Stomach (tissue), 4 donors: ENCODE data around the gene LRMDA.

Experiments
- EP300 ChIP-seq: sonication (generic); formaldehyde crosslinking; IDR thresholded peaks from one replicate; pipeline ENCODE4 v1.6.1; 2017; ENCODE audit warnings: antibody characterized with exemption
- POLR2A ChIP-seq, 4 donors: fragments of 450-650 bp; IDR thresholded peaks; one replicate each; pipeline ENCODE4 v1.6.1; 2016; ENCODE audit warnings: antibody characterized with exemption in 4 of 4, control low read depth in 2 of 4, mild to moderate bottlenecking in 1 of 4, moderate library complexity in 1 of 4
- TF ChIP-seq, protein P1 (sequence below), 7 experiments: fragments of 450-650 bp in 4 of 7; fragments of 200-600 bp in 3 of 7; sonication (generic) in 3 of 7; IDR thresholded peaks; one replicate each; pipeline ENCODE4 v1.5.1; 2016 to 2019; ENCODE audit warnings: antibody characterized with exemption in 7 of 7, control low read depth in 2 of 7, mild to moderate bottlenecking in 1 of 7

DNA sequence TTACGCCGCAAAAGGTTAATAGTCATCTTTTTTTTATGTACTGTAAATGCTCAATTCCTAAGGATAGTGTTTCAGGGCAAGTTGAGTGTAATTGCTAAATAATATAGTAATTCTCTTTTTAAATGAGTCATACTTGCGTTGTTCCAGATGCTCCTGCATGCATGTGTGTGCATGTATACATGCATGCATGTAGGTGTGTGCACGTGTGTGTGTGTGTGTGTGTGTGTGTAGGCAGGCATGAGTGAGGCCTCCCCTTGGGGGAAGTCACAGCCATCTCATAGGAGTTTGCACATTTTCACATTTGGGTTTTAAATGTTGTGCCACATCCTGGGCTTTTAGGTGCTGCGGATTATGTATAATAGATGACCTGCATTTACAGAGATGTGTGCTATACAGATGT lies 1110.4 kb downstream of the LRMDA start:
- TF ChIP-seq, protein P1, sequence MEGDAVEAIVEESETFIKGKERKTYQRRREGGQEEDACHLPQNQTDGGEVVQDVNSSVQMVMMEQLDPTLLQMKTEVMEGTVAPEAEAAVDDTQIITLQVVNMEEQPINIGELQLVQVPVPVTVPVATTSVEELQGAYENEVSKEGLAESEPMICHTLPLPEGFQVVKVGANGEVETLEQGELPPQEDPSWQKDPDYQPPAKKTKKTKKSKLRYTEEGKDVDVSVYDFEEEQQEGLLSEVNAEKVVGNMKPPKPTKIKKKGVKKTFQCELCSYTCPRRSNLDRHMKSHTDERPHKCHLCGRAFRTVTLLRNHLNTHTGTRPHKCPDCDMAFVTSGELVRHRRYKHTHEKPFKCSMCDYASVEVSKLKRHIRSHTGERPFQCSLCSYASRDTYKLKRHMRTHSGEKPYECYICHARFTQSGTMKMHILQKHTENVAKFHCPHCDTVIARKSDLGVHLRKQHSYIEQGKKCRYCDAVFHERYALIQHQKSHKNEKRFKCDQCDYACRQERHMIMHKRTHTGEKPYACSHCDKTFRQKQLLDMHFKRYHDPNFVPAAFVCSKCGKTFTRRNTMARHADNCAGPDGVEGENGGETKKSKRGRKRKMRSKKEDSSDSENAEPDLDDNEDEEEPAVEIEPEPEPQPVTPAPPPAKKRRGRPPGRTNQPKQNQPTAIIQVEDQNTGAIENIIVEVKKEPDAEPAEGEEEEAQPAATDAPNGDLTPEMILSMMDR (IDR thresholded peaks at IDR 0.05), result no peak
- no peak for TF ChIP-seq POLR2A (IDR thresholded peaks at IDR 0.05)
- no peak for TF ChIP-seq EP300
